WTC11 (cell line): ENCODE results near the gene PTPRN2. TPM values are rescaled to one million over a fixed set of nuclear protein-coding genes. Genes with fewer than 3 reads are reported as not detected.

Source experiments
- ATAC-seq: fragments of 200-7000 bp; cut with Tn5 transposase; 2 replicates; pipeline ENCODE4 v1.10.0; 2021; ENCODE audit warnings: mild to moderate bottlenecking, moderate library complexity
- CTCF ChIA-PET: fragments of 300-600 bp; sonication (Branson Sonifier 250); formaldehyde crosslinking; loops from one replicate; lab custom pipeline; 2021; ENCODE audit warnings: antibody characterized with exemption; lab: Charles Lee
- POLR2A ChIA-PET: fragments of 350-600 bp; sonication (Branson Sonifier 250); formaldehyde crosslinking; loops from one replicate; lab custom pipeline; 2021; ENCODE audit warnings: antibody characterized with exemption; lab: Charles Lee
- DNase-seq: peaks from one replicate; pipeline ENCODE4 v3.0.0; 2021; ENCODE audit warnings: low spot score
- H3K27ac Mint-ChIP-seq: 2 replicates; pipeline ENCODE4 v1.8.0; 2021; ENCODE audit warnings: mixed read lengths
- H3K27me3 Mint-ChIP-seq: 2 replicates; pipeline ENCODE4 v1.8.0; 2021; ENCODE audit warnings: low read depth, mild to moderate bottlenecking, moderate library complexity, mixed read lengths
- H3K36me3 Mint-ChIP-seq: 2 replicates; pipeline ENCODE4 v1.8.0; 2021; ENCODE audit warnings: mixed read lengths
- H3K4me1 Mint-ChIP-seq: 2 replicates; pipeline ENCODE4 v1.8.0; 2022; ENCODE audit warnings: mixed read lengths
- H3K4me3 Mint-ChIP-seq: 2 replicates; pipeline ENCODE4 v1.8.0; 2021; ENCODE audit warnings: mild to moderate bottlenecking, moderate library complexity, mixed read lengths
- H3K9me3 Mint-ChIP-seq: 2 replicates; pipeline ENCODE4 v1.8.0; 2021; ENCODE audit warnings: mixed read lengths
- MXD4 ChIP-seq: fragments of 250-450 bp; sonication (Bioruptor Pico); IDR thresholded peaks from 2 replicates; pipeline ENCODE4 v1.8.0; 2021; ENCODE audit warnings: mild to moderate bottlenecking, moderate library complexity, borderline replicate concordance
- NR2C2 ChIP-seq: sonication (generic); formaldehyde crosslinking; IDR thresholded peaks from 2 replicates; pipeline ENCODE4 v1.8.0; 2022; ENCODE audit warnings: mild to moderate bottlenecking, missing genetic modification reagents
- SP1 ChIP-seq: sonication (generic); formaldehyde crosslinking; conservative IDR thresholded peaks from 2 replicates; pipeline ENCODE4 v1.8.1; 2022; ENCODE audit warnings: missing genetic modification reagents
- TCF7 ChIP-seq: sonication (generic); formaldehyde crosslinking; IDR thresholded peaks from 2 replicates; pipeline ENCODE4 v1.8.0; 2022; ENCODE audit warnings: mild to moderate bottlenecking, low read depth, missing genetic modification reagents, moderate library complexity
- ZBTB21 ChIP-seq: sonication (generic); formaldehyde crosslinking; IDR thresholded peaks from 2 replicates; pipeline ENCODE4 v1.8.1; 2023; ENCODE audit warnings: mild to moderate bottlenecking, missing genetic modification reagents, borderline replicate concordance
- ZNF263 ChIP-seq: sonication (generic); formaldehyde crosslinking; IDR thresholded peaks from 2 replicates; pipeline ENCODE4 v1.8.1; 2022; ENCODE audit warnings: low read depth, mild to moderate bottlenecking, moderate library complexity, missing genetic modification reagents
- ZNF281 ChIP-seq: sonication (generic); formaldehyde crosslinking; IDR thresholded peaks from 2 replicates; pipeline ENCODE4 v1.8.0; 2023; ENCODE audit warnings: mild to moderate bottlenecking, missing genetic modification reagents
- ZNF423 ChIP-seq: fragments of 250-450 bp; sonication (Bioruptor Pico); IDR thresholded peaks from 2 replicates; pipeline ENCODE4 v2.1.2; 2022; ENCODE audit warnings: mild to moderate bottlenecking, moderate library complexity
- total RNA-seq: library from RNA; stranded (reverse); gene quantifications from 3 replicates; pipeline ENCODE4 v1.2.3, GENCODE V29; 2021
- TF ChIP-seq, protein P1 (sequence below): sonication (generic); formaldehyde crosslinking; IDR thresholded peaks from 2 replicates; pipeline ENCODE4 v1.8.1; 2022; ENCODE audit warnings: missing genetic modification reagents, borderline replicate concordance
- TF ChIP-seq, protein P2 (sequence below): fragments of 250-450 bp; sonication (Bioruptor Pico); conservative IDR thresholded peaks from 2 replicates; pipeline ENCODE4 v1.9.0; 2021; ENCODE audit warnings: mild to moderate bottlenecking

PTPRN2 gene
- total RNA-seq, 1 experiment from 2014 or later, result 4.7 TPM

- TF ChIP-seq ZBTB21 (no peak), SP1 (no peak), NR2C2 (CRISPR knock-in tag) (no peak), TCF7 (CRISPR knock-in tag) (no peak)
- TF ChIP-seq, protein P1, sequence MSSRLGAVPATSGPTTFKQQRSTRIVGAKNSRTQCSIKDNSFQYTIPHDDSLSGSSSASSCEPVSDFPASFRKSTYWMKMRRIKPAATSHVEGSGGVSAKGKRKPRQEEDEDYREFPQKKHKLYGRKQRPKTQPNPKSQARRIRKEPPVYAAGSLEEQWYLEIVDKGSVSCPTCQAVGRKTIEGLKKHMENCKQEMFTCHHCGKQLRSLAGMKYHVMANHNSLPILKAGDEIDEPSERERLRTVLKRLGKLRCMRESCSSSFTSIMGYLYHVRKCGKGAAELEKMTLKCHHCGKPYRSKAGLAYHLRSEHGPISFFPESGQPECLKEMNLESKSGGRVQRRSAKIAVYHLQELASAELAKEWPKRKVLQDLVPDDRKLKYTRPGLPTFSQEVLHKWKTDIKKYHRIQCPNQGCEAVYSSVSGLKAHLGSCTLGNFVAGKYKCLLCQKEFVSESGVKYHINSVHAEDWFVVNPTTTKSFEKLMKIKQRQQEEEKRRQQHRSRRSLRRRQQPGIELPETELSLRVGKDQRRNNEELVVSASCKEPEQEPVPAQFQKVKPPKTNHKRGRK, result no peak
- TF ChIP-seq, protein P2, sequence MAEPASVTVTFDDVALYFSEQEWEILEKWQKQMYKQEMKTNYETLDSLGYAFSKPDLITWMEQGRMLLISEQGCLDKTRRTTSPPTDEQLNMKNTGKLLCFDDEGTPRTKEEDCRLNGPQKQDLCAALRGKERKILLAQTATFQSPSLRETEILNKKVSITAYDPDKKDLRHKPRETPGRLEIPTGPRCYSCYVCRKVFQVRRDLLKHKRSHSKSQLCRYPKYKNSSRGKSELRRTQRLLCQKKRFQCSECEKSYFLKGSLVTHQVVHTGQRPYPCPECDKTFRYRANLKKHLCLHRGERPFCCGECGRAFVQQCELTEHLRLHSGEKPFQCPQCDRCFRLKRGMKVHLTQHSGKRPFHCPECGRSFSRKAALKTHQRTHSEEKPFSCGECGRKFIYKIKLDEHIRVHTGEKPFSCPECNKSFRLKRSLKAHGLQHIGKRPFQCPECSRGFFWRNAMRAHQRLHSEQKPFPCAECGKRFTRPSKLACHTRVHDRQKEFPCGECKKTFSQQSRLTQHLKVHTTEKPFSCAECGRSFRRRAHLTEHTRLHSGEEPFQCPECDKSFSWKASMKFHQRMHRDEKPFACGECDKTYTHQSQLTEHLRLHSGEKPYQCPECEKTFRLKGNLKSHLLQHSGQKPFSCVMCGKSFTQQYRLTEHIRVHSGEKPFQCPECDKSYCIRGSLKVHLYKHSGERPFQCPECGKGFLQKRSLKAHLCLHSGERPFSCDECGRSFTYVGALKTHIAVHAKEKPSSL (CRISPR knock-in tag), result no peak
These were observed 894.5 kb downstream of the PTPRN2 start (continued) for GRCh38 chr7:157693071-157693520.

DNA sequence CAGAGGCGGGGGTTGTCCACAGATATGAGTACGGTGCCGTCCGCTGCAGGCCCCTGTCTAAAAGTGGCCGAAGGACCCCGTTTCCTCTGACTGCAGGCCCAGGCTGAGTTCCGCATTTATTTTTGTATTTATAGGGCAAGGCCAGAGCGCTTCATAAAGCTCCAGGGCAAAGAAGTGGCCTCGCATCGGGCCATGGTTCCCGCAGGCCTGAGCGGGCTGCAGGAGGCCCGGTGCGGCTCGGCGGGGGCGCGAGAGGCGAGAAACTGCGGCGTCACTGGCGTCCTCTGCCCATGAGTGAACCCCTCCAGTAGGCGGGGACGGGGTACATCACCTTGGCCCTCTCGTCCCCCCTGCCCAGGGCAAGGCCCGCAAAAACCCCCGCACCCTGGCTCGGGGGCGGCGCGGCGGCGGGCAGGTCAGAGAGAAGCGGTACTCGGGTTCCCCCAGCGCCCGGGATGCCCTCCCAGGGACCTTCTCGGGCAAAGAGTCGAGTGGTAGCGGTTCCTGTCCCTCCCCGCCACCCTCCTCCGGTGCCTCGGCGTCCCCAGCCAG, 895.1 kb downstream of the PTPRN2 start:
- no peak overlapping the region for H3K27ac Mint-ChIP-seq
- peak overlapping the region; percentile 49 for H3K4me3 Mint-ChIP-seq
- DNase-seq, result peak; percentile 21
- ATAC-seq, result no peak
- ChIA-PET POLR2A (no interaction called here), CTCF (no interaction called here)
- H3K9me3 Mint-ChIP-seq, result 0 out of 2 replicates have a peak, but pooled peaks cover 3% of the 10 kb centered on the region
- H3K36me3 Mint-ChIP-seq, result 0 out of 2 replicates have a peak, but pooled peaks cover 2% of the 10 kb centered on the region
- 0 out of 2 replicates have a peak, but pooled peaks have one; percentile 4 for TF ChIP-seq ZNF263 (CRISPR knock-in tag)
- TF ChIP-seq ZNF281 (CRISPR knock-in tag), result no peak
- H3K4me1 Mint-ChIP-seq, result peaks cover 4% of the 10 kb centered on the region
- H3K27me3 Mint-ChIP-seq, result peaks cover 72% of the 10 kb centered on the region

DNA sequence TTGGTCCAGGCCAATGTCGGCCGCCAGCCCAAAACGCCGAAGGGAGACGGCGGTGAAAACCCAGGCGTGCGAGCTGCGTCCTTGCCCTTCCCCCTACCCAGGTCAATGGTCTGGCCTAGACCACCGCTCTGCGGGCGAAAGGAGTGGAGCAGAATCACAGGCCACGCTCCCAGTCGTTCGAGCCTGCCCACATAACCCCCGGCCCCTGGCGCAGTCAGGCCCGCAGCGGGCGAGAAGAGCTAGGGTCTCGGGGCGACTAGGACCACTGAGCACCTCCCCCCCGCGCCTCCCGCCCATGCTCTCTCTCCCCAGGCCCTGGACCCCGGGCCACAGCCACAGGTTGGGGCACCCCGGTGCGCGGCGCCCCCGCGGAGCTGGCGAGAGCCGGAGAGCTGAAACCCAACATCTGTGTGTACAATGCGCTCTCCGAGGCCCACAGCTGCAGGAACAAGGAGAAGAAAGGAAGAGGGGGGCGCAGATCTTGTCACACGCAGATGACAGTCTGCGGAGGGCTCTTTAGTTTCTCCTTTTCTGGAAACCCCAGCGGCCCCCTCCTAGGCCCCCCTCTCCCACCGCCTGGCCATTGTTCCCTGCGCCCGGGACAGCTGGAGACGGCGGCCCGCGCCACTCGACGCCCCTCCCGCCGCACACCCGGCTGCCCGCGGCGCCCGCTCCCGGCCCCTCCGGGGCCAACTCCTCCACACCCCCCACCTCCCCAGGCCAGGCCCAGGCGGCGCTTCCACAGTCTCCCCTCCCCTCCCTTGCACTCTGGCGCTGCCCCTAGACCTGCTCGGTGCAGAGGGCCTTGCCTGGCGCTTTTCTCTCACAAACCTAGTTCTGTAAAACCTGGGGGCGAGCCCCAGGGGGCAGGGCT, 895.8 kb downstream of the PTPRN2 start:
- POLR2A ChIA-PET, result no interaction called here
- peaks cover 8% of the 10 kb centered on the region for H3K4me1 Mint-ChIP-seq
- CTCF ChIA-PET, result no interaction called here
- H3K4me3 Mint-ChIP-seq, result peak overlapping the region; percentile 61
- DNase-seq (peak; percentile 24), ATAC-seq (0 out of 2 replicates have a peak, but pooled peaks have one; percentile 2)
- no peak overlapping the region for H3K27ac Mint-ChIP-seq
- 0 out of 2 replicates have a peak, but pooled peaks cover 2% of the 10 kb centered on the region for H3K36me3 Mint-ChIP-seq
- peaks cover 79% of the 10 kb centered on the region for H3K27me3 Mint-ChIP-seq
- TF ChIP-seq ZNF423 (CRISPR knock-in tag) (peak; percentile 63), MXD4 (CRISPR knock-in tag) (no peak)
- TF ChIP-seq, all 79 proteins: peak for 1
- 0 out of 2 replicates have a peak, but pooled peaks cover 3% of the 10 kb centered on the region for H3K9me3 Mint-ChIP-seq
